ENCODE data around the gene RAD52. TPM values are rescaled to one million over a fixed set of nuclear protein-coding genes. Genes with fewer than 3 reads are reported as not detected.
"Not testable (repeated sequence)": the region's sequence is repeated elsewhere in the genome, so short reads cannot be mapped to it uniquely, and the experiment has no call there.

RAD52 gene
- total and polyA plus RNA-seq, 5 donors from 2014 or later = 2.6 to 13.8 (median 2.9) TPM

DNA sequence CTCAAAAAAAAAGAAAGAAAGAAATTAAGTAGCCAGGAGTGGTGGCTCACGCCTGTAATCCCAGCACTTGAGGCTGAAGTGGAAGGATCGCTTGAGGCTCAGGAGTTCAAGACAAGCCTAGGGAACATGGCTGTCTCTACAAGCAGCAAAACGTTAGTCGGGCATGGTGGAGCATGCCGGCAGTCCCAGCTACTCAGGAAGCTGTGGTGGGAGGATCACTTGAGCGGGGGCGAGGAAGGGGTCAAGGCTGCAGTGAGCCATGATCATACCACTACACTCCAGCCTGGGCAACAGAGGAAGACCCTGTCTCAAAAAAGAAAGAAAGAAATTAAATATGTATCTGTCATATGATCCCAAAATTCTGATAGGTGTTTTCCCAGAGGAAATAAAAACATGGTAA, 5.3 kb downstream of the RAD52 start:
- Mint-ChIP-seq H3K4me3 (peak overlapping the region in 2 of 4 donors; percentile 0 to 41), H3K4me1 (peaks cover 32 to 55% (median 36%) of the 10 kb centered on the region in 4 donors)

DNA sequence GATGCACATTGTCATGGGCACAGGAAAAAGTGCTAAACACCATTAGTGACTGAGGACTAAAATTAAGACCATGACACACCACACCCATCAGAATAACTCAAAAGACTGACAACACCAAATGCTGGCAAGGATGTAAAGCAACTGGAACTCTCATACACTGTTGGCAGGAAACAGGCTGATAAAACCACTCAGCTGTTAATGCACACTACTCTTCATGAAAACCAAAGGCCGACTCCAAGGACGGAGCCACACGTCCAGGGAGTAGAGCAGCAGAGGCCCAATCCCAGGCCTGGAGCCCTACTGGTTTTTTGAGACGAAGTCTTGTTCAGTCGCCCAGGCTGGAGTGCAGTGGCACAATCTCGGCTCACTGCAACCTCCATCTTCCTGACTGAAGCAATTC, 6.4 kb downstream of the RAD52 start:
- H3K4me3 ChIP-seq (ENCODE audit: low read depth, low read length) = no peak overlapping the region
- Mint-ChIP-seq H3K9me3 (no peaks in the 10 kb centered on the region), H3K4me1 (peaks cover 27 to 49% (median 30%) of the 10 kb centered on the region in 4 donors), H3K27ac (peak overlapping the region in 1 of 3 donors; percentile 54), H3K27me3 (no peaks in the 10 kb centered on the region), H3K36me3 (peaks cover 26% of the 10 kb centered on the region), H3K4me3 (peak overlapping the region in 1 of 4 donors; percentile 40)
- H3K4me1 ChIP-seq (ENCODE audit: control insufficient read depth, insufficient read depth, low read length, poor library complexity, severe bottlenecking) = peaks cover 1% of the 10 kb centered on the region
- no peaks in the 10 kb centered on the region for H3K27me3 ChIP-seq (ENCODE audit: control insufficient read depth, insufficient read depth, low read length)
- H3K27ac ChIP-seq (ENCODE audit: insufficient read depth, low read length, poor library complexity, severe bottlenecking) = no peak overlapping the region
- H3K9me3 ChIP-seq (ENCODE audit: control insufficient read depth in 2 of 2, low read length in 2 of 2) = no peaks in the 10 kb centered on the region
- peaks cover 10% of the 10 kb centered on the region for H3K36me3 ChIP-seq (ENCODE audit: control insufficient read depth, insufficient read depth, low read length)
- DNase-seq (no peak), ATAC-seq (ENCODE audit: low read depth in 2 of 2) (no peak)

More for the DNA sequence above, 5.3 kb downstream of the RAD52 start:
- H3K9me3 Mint-ChIP-seq = no peaks in the 10 kb centered on the region
- no peaks in the 10 kb centered on the region for H3K27me3 Mint-ChIP-seq
- H3K27ac ChIP-seq (ENCODE audit: insufficient read depth, low read length, poor library complexity, severe bottlenecking) = no peak overlapping the region
- no peak for DNase-seq
- ATAC-seq (ENCODE audit: low read depth in 2 of 2) = no peak
- H3K27ac Mint-ChIP-seq = peak overlapping the region; percentile 10 to 76 (median 25)
- no peaks in the 10 kb centered on the region for H3K27me3 ChIP-seq (ENCODE audit: control insufficient read depth, insufficient read depth, low read length)
- no peaks in the 10 kb centered on the region for H3K9me3 ChIP-seq (ENCODE audit: control insufficient read depth in 2 of 2, low read length in 2 of 2)
- H3K36me3 Mint-ChIP-seq = peaks cover 25% of the 10 kb centered on the region
- peaks cover 8% of the 10 kb centered on the region for H3K4me1 ChIP-seq (ENCODE audit: control insufficient read depth, insufficient read depth, low read length, poor library complexity, severe bottlenecking)
- peaks cover 5% of the 10 kb centered on the region for H3K36me3 ChIP-seq (ENCODE audit: control insufficient read depth, insufficient read depth, low read length)
- H3K4me3 ChIP-seq (ENCODE audit: low read depth, low read length) = no peak overlapping the region

DNA sequence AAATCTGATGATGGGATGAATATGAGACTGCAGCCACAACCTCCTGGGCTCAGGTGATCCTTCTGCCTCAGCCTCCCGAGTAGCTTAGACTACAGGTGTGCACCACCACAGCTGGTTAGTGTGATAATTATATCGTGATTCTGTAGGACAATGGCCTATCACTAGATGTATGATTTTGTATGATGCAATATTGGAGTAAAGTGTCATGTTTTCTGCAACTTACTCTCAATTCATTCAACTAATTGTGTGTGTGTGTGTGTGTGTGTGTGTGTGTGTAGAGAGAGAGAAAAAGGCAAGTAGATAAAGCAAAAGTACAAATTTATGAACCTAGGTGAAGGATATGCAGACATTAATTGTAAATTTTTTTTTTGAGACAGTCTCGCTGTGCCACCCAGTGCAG, 10.7 kb downstream of the RAD52 start:
- Mint-ChIP-seq H3K36me3 (peaks cover 17% of the 10 kb centered on the region), H3K27me3 (no peaks in the 10 kb centered on the region), H3K4me3 (no peak overlapping the region), H3K9me3 (no peaks in the 10 kb centered on the region), H3K27ac (no peak overlapping the region), H3K4me1 (peaks cover 14 to 21% (median 16%) of the 10 kb centered on the region in 4 donors)
- Histone ChIP-seq H3K4me3 (ENCODE audit: low read depth, low read length) (no peak overlapping the region), H3K27me3 (ENCODE audit: control insufficient read depth, insufficient read depth, low read length) (no peaks in the 10 kb centered on the region), H3K36me3 (ENCODE audit: control insufficient read depth, insufficient read depth, low read length) (peaks cover 7% of the 10 kb centered on the region), H3K27ac (ENCODE audit: insufficient read depth, low read length, poor library complexity, severe bottlenecking) (no peak overlapping the region), H3K4me1 (ENCODE audit: control insufficient read depth, insufficient read depth, low read length, poor library complexity, severe bottlenecking) (no peaks in the 10 kb centered on the region), H3K9me3 (ENCODE audit: control insufficient read depth in 2 of 2, low read length in 2 of 2) (no peaks in the 10 kb centered on the region)
- ATAC-seq (ENCODE audit: low read depth in 2 of 2) (no peak), DNase-seq (no peak)

DNA sequence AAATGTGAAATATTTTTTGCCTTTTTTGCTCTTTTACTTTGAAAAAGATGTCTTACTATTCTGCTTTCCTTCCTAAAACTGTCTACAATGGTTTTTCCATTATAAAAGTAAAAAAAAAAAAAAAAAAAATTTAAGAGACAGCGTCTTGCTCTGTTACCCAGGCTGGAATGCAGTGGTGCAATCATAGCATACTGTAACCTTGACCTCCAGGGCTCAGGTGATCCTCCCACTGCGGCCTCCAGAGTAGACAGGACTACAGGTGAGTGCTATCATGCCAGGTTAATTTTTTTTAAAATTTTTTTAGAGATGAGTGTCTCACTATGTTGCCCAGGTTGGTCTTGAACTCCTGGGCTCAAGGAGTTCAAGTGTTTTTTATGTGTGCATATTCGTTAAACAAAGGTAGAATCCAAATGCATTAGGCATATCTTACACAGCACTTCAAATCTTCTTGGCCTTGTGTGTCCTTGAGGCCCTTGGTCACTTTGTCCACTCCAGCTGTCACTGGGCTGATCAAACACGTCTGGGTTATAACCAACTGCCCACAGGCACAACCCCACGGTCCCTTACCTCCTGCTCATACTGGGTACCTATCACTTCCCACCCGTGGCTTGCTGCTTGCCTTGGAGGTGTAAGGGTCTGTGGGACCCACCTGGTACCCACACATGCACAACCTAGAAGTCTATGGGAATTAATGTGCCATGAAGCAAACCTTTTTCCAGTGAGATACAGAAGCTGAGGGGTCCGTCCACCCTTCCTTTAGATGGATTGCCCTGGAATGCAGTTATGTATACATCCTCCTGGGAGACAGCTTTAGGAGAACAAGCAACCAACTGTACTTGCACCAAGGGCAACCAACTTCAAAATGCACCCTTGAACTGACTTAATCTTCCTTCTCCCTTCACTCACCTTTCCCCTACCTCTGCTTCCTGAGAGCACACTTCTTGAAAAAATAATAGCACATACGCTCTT, 12.8 kb downstream of the RAD52 start:
- no peak for ATAC-seq (ENCODE audit: low read depth in 2 of 2)
- no peak for DNase-seq
- H3K4me1 Mint-ChIP-seq = peaks cover 8 to 20% (median 15%) of the 10 kb centered on the region in 4 donors
- H3K27me3 Mint-ChIP-seq = no peaks in the 10 kb centered on the region
- peaks cover 25% of the 10 kb centered on the region for H3K36me3 Mint-ChIP-seq
- H3K4me3 Mint-ChIP-seq = no peak overlapping the region
- Histone ChIP-seq H3K4me3 (ENCODE audit: low read depth, low read length) (no peak overlapping the region), H3K9me3 (ENCODE audit: control insufficient read depth in 2 of 2, low read length in 2 of 2) (no peaks in the 10 kb centered on the region), H3K4me1 (ENCODE audit: control insufficient read depth, insufficient read depth, low read length, poor library complexity, severe bottlenecking) (no peaks in the 10 kb centered on the region), H3K27ac (ENCODE audit: insufficient read depth, low read length, poor library complexity, severe bottlenecking) (no peak overlapping the region), H3K27me3 (ENCODE audit: control insufficient read depth, insufficient read depth, low read length) (no peaks in the 10 kb centered on the region), H3K36me3 (ENCODE audit: control insufficient read depth, insufficient read depth, low read length) (peaks cover 8% of the 10 kb centered on the region)
- no peaks in the 10 kb centered on the region for H3K9me3 Mint-ChIP-seq
- H3K27ac Mint-ChIP-seq = peak overlapping the region in 1 of 3 donors; percentile 56

DNA sequence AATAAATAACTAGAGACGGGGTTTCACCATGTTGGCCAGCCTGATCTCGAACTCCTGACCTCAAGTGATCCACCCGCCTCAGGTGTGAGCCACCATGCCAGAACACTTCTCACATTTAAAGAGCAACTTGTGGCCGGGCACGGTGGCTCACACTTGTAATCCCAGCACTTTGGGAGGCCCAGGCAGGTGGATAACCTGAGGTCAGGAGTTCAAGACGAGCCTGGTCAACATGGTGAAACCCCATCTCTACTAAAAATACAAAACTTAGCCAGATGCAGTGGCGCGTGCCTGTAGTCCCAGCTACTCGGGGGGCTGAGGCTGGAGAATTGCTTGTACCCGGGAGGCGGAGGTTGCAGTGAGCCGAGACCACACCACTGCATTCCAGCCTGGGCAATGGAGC, 13.6 kb downstream of the RAD52 start:
- not testable (repeated sequence) for H3K27me3 Mint-ChIP-seq; H3K9me3 ChIP-seq (ENCODE audit: control insufficient read depth in 2 of 2, low read length in 2 of 2); H3K27ac Mint-ChIP-seq; ATAC-seq (ENCODE audit: low read depth in 2 of 2); H3K27ac ChIP-seq (ENCODE audit: insufficient read depth, low read length, poor library complexity, severe bottlenecking); DNase-seq; H3K27me3 ChIP-seq (ENCODE audit: control insufficient read depth, insufficient read depth, low read length); H3K9me3 Mint-ChIP-seq; H3K4me1 ChIP-seq (ENCODE audit: control insufficient read depth, insufficient read depth, low read length, poor library complexity, severe bottlenecking); H3K4me3 Mint-ChIP-seq; H3K4me3 ChIP-seq (ENCODE audit: low read depth, low read length)
- peaks cover 29% of the 10 kb centered on the region for H3K36me3 Mint-ChIP-seq
- peaks cover 8 to 19% (median 13%) of the 10 kb centered on the region in 4 donors for H3K4me1 Mint-ChIP-seq
- peaks cover 15% of the 10 kb centered on the region for H3K36me3 ChIP-seq (ENCODE audit: control insufficient read depth, insufficient read depth, low read length)

DNA sequence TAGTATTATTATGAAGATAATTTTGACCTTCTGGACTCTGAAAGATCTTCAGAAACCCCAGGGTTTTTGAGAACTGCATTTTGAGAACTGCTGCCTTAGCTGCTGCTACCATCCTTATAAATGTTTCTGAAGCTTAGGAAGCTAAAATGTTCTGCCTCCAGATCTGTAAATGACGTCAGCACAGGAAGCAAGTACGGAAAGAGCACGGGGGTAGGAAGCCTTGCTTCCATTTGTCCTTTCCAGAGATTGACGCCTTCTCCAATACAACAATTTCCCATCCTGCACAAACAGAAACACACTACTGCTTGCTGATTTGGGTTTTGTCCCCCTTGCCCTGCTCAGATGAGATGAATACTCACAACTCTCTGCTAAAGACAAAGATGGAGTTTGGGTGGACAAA, 17.9 kb downstream of the RAD52 start:
- H3K27ac Mint-ChIP-seq = peak overlapping the region in 2 of 3 donors; percentile 63 to 69
- peaks cover 38% of the 10 kb centered on the region for H3K36me3 Mint-ChIP-seq

DNA sequence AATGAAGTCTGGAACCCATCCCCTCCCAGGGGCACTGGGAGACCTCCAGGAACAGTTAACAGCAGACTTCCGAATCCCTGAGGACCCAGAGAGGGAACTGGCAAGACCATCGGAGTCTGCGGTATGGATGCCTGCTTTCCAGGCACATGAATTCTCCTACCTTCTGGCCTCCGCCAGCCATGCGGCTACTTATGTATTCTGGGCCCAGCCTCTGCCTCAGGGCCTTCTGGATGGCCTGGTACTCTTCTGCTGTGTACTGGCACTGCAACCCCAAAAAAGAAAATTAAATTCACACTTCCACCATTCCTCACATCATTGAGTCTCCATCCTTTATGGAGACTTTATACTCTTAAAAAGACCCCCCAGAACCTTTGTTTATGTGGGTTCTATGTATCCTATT, 18.4 kb downstream of the RAD52 start:
- H3K9me3 ChIP-seq (ENCODE audit: control insufficient read depth in 2 of 2, low read length in 2 of 2) = no peaks in the 10 kb centered on the region
- Mint-ChIP-seq H3K4me3 (no peak overlapping the region), H3K9me3 (no peaks in the 10 kb centered on the region), H3K36me3 (peaks cover 41% of the 10 kb centered on the region), H3K27me3 (no peaks in the 10 kb centered on the region), H3K27ac (peak overlapping the region; percentile 62 to 69 (median 63)), H3K4me1 (peaks cover 0 to 4% (median under 1%) of the 10 kb centered on the region in 4 donors)
- DNase-seq = no peak
- H3K4me3 ChIP-seq (ENCODE audit: low read depth, low read length) = no peak overlapping the region
- peaks cover 39% of the 10 kb centered on the region for H3K36me3 ChIP-seq (ENCODE audit: control insufficient read depth, insufficient read depth, low read length)
- no peaks in the 10 kb centered on the region for H3K27me3 ChIP-seq (ENCODE audit: control insufficient read depth, insufficient read depth, low read length)
- no peaks in the 10 kb centered on the region for H3K4me1 ChIP-seq (ENCODE audit: control insufficient read depth, insufficient read depth, low read length, poor library complexity, severe bottlenecking)
- no peak for ATAC-seq (ENCODE audit: low read depth in 2 of 2)
- H3K27ac ChIP-seq (ENCODE audit: insufficient read depth, low read length, poor library complexity, severe bottlenecking) = no peak overlapping the region

More for the DNA sequence above, 17.9 kb downstream of the RAD52 start:
- ATAC-seq (ENCODE audit: low read depth in 2 of 2) (no peak), DNase-seq (no peak)
- Mint-ChIP-seq H3K27me3 (no peaks in the 10 kb centered on the region), H3K9me3 (no peaks in the 10 kb centered on the region), H3K4me1 (peaks cover 0 to 4% (median under 1%) of the 10 kb centered on the region in 4 donors), H3K4me3 (no peak overlapping the region)
- Histone ChIP-seq H3K27me3 (ENCODE audit: control insufficient read depth, insufficient read depth, low read length) (no peaks in the 10 kb centered on the region), H3K9me3 (ENCODE audit: control insufficient read depth in 2 of 2, low read length in 2 of 2) (no peaks in the 10 kb centered on the region), H3K36me3 (ENCODE audit: control insufficient read depth, insufficient read depth, low read length) (peaks cover 36% of the 10 kb centered on the region), H3K4me3 (ENCODE audit: low read depth, low read length) (no peak overlapping the region), H3K27ac (ENCODE audit: insufficient read depth, low read length, poor library complexity, severe bottlenecking) (no peak overlapping the region), H3K4me1 (ENCODE audit: control insufficient read depth, insufficient read depth, low read length, poor library complexity, severe bottlenecking) (no peaks in the 10 kb centered on the region)
